Measurements from ENCODE around the gene SPAG6.

DNA sequence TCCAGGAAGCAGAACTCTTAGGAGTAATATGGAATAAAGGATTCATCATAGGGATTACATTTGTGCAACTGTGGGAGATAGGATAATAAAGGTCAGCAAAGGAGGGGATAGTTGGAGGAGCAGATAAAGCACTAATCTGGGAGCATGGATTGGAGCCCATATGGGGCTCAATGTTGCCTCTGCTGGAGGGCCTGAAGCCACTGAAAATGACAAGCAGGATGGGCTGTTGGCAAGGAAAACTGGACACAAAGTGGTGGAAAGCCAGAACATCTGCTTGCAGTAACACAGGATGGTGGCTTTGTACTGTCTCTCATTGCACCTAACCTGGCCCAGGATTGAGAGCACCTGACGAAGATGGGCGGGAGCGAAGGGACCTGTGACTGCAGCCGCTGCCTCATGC lies 44.1 kb upstream of the SPAG6 start:
- TF ChIP-seq, protein P1, sequence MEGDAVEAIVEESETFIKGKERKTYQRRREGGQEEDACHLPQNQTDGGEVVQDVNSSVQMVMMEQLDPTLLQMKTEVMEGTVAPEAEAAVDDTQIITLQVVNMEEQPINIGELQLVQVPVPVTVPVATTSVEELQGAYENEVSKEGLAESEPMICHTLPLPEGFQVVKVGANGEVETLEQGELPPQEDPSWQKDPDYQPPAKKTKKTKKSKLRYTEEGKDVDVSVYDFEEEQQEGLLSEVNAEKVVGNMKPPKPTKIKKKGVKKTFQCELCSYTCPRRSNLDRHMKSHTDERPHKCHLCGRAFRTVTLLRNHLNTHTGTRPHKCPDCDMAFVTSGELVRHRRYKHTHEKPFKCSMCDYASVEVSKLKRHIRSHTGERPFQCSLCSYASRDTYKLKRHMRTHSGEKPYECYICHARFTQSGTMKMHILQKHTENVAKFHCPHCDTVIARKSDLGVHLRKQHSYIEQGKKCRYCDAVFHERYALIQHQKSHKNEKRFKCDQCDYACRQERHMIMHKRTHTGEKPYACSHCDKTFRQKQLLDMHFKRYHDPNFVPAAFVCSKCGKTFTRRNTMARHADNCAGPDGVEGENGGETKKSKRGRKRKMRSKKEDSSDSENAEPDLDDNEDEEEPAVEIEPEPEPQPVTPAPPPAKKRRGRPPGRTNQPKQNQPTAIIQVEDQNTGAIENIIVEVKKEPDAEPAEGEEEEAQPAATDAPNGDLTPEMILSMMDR (IDR thresholded peaks at IDR 0.05 in 8 of 11, conservative IDR thresholded peaks at IDR 0.05 in 3 of 11) = no peak
- no peak for TF ChIP-seq POLR2AphosphoS5 (IDR thresholded peaks at IDR 0.05)

Data from spleen (tissue), 7 donors.